ENCODE results near the gene GCNT2. TPM values are rescaled to one million over a fixed set of nuclear protein-coding genes. Genes with fewer than 3 reads are reported as not detected.
"Not testable (repeated sequence)": the region's sequence is repeated elsewhere in the genome, so short reads cannot be mapped to it uniquely, and the experiment has no call there.

GCNT2 gene
- total RNA-seq, 1 donor from 2014 or later, result 8.2 TPM

DNA sequence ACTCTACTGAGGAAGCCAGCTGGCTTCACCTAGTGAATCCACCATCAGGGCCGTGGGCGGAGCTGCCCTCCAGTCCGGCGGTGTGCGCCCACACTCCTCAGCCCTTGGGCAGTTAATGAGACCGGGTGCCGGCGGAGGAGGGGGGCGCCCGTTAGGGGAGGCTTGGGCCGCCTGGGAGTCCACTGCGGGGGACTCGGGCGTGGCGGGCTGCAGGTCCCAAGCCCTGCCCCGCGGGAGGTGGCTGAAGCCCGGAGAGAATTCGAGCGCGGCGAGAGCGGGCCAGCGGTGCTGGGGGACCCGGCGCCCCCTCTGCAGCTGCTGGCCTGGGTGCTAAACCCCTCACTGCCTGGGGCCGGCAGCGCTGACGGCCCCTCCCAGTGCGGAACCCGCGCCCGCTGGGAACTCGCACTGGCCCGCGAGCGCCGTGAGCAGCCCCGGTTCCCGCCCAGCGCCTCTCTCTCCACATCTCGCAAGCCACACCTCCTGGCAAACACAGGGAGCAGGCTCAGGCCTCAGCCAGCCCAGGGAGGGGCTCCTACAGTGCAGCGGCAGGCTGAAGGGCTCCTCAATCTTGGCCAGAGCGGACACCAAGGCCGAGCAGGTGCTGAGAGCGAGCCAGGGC is 38.4 kb upstream of the GCNT2 start:
- TF ChIP-seq, protein P1, sequence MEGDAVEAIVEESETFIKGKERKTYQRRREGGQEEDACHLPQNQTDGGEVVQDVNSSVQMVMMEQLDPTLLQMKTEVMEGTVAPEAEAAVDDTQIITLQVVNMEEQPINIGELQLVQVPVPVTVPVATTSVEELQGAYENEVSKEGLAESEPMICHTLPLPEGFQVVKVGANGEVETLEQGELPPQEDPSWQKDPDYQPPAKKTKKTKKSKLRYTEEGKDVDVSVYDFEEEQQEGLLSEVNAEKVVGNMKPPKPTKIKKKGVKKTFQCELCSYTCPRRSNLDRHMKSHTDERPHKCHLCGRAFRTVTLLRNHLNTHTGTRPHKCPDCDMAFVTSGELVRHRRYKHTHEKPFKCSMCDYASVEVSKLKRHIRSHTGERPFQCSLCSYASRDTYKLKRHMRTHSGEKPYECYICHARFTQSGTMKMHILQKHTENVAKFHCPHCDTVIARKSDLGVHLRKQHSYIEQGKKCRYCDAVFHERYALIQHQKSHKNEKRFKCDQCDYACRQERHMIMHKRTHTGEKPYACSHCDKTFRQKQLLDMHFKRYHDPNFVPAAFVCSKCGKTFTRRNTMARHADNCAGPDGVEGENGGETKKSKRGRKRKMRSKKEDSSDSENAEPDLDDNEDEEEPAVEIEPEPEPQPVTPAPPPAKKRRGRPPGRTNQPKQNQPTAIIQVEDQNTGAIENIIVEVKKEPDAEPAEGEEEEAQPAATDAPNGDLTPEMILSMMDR (IDR thresholded peaks at IDR 0.05; ENCODE audit: unreplicated experiment), result no peak
- H3K9me3 Mint-ChIP-seq (ENCODE audit: low read depth), result peaks cover 9% of the 10 kb centered on the region
- no peaks in the 10 kb centered on the region for H3K36me3 Mint-ChIP-seq (ENCODE audit: insufficient read depth)
- no peak overlapping the region for H3K27ac Mint-ChIP-seq
- peaks cover 35% of the 10 kb centered on the region for H3K27me3 Mint-ChIP-seq
- no peaks in the 10 kb centered on the region for H3K4me1 Mint-ChIP-seq (ENCODE audit: low read depth)
- no peak overlapping the region for H3K4me3 Mint-ChIP-seq (ENCODE audit: low read depth)
- DNase-seq (ENCODE audit: low spot score, unreplicated experiment), result no peak

- no peak overlapping the region for H3K4me3 Mint-ChIP-seq (ENCODE audit: low read depth)
Measured at GRCh38 chr6:10484912-10485311, 36.2 kb upstream of the GCNT2 start.

GRCh38 chr6:10485406-10485805 is 35.7 kb upstream of the GCNT2 start:
- Mint-ChIP-seq H3K27me3 (peaks cover 59% of the 10 kb centered on the region), H3K4me3 (ENCODE audit: low read depth) (no peak overlapping the region), H3K4me1 (ENCODE audit: low read depth) (no peaks in the 10 kb centered on the region), H3K27ac (no peak overlapping the region), H3K9me3 (ENCODE audit: low read depth) (peaks cover 9% of the 10 kb centered on the region), H3K36me3 (ENCODE audit: insufficient read depth) (no peaks in the 10 kb centered on the region)
- DNase-seq (ENCODE audit: low spot score, unreplicated experiment), result no peak
- TF ChIP-seq, protein P1 (IDR thresholded peaks at IDR 0.05; ENCODE audit: unreplicated experiment), result no peak

More at GRCh38 chr6:10484912-10485311, 36.2 kb upstream of the GCNT2 start:
- no peak overlapping the region for H3K27ac Mint-ChIP-seq
- H3K27me3 Mint-ChIP-seq, result peaks cover 54% of the 10 kb centered on the region
- TF ChIP-seq, protein P1 (IDR thresholded peaks at IDR 0.05; ENCODE audit: unreplicated experiment), result no peak
- H3K36me3 Mint-ChIP-seq (ENCODE audit: insufficient read depth), result no peaks in the 10 kb centered on the region
- no peaks in the 10 kb centered on the region for H3K4me1 Mint-ChIP-seq (ENCODE audit: low read depth)
- peaks cover 9% of the 10 kb centered on the region for H3K9me3 Mint-ChIP-seq (ENCODE audit: low read depth)
- no peak for DNase-seq (ENCODE audit: low spot score, unreplicated experiment)

DNA sequence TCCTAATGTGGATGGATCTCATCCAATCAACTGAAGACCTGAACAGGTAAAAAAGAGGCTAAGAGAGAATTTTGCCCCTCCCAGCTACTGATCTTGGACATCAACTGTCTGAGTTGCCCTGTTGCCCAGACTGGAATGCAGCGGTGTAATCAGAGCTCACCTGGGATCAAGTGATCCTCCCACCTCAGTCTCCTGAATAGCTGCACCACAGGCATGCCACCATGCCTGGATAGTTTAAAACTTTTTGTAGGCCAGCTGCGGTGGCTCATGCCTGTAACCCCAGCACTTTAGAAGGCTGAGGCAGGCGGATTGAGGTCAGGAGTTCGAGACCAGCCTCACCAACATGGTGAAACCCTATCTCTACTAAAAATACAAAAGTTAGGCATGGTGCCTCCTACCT is 34.9 kb upstream of the GCNT2 start:
- no peaks in the 10 kb centered on the region for H3K36me3 Mint-ChIP-seq (ENCODE audit: insufficient read depth)
- H3K9me3 Mint-ChIP-seq (ENCODE audit: low read depth), result peaks cover 9% of the 10 kb centered on the region
- DNase-seq (ENCODE audit: low spot score, unreplicated experiment), result no peak
- H3K4me3 Mint-ChIP-seq (ENCODE audit: low read depth), result no peak overlapping the region
- peaks cover 59% of the 10 kb centered on the region for H3K27me3 Mint-ChIP-seq
- H3K27ac Mint-ChIP-seq, result no peak overlapping the region
- TF ChIP-seq, protein P1 (IDR thresholded peaks at IDR 0.05; ENCODE audit: unreplicated experiment), result no peak
- H3K4me1 Mint-ChIP-seq (ENCODE audit: low read depth), result no peaks in the 10 kb centered on the region

DNA sequence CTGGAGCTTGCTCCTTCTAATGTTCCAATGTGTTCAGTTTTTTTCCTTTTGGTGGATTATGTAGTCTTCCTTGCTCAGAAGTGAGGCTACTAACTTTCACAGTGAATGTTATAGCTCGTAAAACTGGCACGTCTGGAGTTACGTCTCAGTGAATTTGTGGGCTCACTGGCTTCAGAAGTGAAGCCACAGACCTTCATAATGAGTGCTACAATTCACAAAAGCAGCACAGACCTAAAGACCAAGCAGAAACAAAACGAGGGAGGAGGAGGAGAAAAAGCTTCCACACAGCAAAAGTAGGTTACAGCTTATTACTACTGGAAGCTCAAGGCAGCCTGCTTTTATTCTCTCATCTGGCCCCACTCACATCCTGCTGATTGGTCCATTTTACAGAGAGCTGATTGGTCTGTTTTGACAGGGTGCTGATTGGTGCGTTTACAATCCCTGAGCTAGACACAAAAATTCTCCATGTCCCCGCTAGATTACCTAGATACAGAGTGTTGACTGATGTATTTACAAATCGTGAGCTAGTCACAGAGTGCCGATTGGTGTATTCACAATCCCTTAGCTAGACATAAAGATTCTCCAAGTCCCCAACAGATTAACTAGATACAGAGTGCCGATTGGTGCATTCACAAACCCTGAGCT is 34.1 kb upstream of the GCNT2 start:
- not testable (repeated sequence) for H3K4me1 Mint-ChIP-seq (ENCODE audit: low read depth); H3K9me3 Mint-ChIP-seq (ENCODE audit: low read depth); H3K4me3 Mint-ChIP-seq (ENCODE audit: low read depth); H3K36me3 Mint-ChIP-seq (ENCODE audit: insufficient read depth); DNase-seq (ENCODE audit: low spot score, unreplicated experiment); H3K27ac Mint-ChIP-seq
- H3K27me3 Mint-ChIP-seq, result peaks cover 54% of the 10 kb centered on the region

Data from progenitor cell of endocrine pancreas (in vitro differentiated cells).